ENCODE results near the gene RPS25.
"Not testable (repeated sequence)": the region's sequence is repeated elsewhere in the genome, so short reads cannot be mapped to it uniquely, and the experiment has no call there.

The RPS25 gene

GRCh38 chr11:118984825-118985224 lies 33.3 kb downstream of the RPS25 start:
- Histone ChIP-seq H2BK12ac (ENCODE audit: low read length) (no peak overlapping the region), H3K23ac (ENCODE audit: low read length) (no peak overlapping the region), H3K79me1 (ENCODE audit: low read length) (peaks cover 3% of the 10 kb centered on the region), H3K18ac (ENCODE audit: low read length) (no peak overlapping the region), H3K4me2 (ENCODE audit: low read length) (no peak overlapping the region), H2BK120ac (ENCODE audit: insufficient read depth, low read length, poor library complexity) (no peak overlapping the region), H3K79me2 (ENCODE audit: control insufficient read depth, insufficient read depth, low read length, poor library complexity) (no peaks in the 10 kb centered on the region), H2BK5ac (ENCODE audit: low read depth, low read length, poor library complexity) (no peak overlapping the region), H4K12ac (ENCODE audit: low read depth, low read length) (no peak overlapping the region), H2AFZ (ENCODE audit: insufficient read depth, low read length, poor library complexity) (no peak overlapping the region), H3K4me3 (ENCODE audit: low read depth, low read length) (no peak overlapping the region), H2AK5ac (ENCODE audit: low read length) (no peak overlapping the region), H3K9me3 (ENCODE audit: insufficient read depth, low read depth, low read length) (peaks cover 1% of the 10 kb centered on the region), H3K36me3 (ENCODE audit: control insufficient read depth in 1 of 2, insufficient read depth in 2 of 2, low read length in 2 of 2) (no peaks in the 10 kb centered on the region), H3K14ac (ENCODE audit: low read length) (no peak overlapping the region), H3K27ac (ENCODE audit: low read depth, low read length) (no peak overlapping the region), H4K8ac (ENCODE audit: low read depth, low read length) (no peak overlapping the region), H3K4ac (ENCODE audit: low read depth, low read length) (no peak overlapping the region), H3K9ac (ENCODE audit: low read length) (no peak overlapping the region), H3K27me3 (ENCODE audit: insufficient read depth, low read length) (no peaks in the 10 kb centered on the region), H4K91ac (ENCODE audit: low read depth, low read length) (no peak overlapping the region), H3K4me1 (ENCODE audit: control insufficient read depth in 1 of 2, insufficient read depth in 2 of 2, low read length in 2 of 2) (peaks cover 0 to 5% of the 10 kb centered on the region in 2 experiments)
- no peak for DNase-seq
- no CpG with 5 or more reads among the region's 2 CpGs for WGBS (ENCODE audit: extremely low coverage, insufficient coverage, insufficient read length)

GRCh38 chr11:118984337-118984736 lies 33.8 kb downstream of the RPS25 start:
- H4K12ac ChIP-seq (ENCODE audit: low read depth, low read length); H3K4ac ChIP-seq (ENCODE audit: low read depth, low read length); H3K79me2 ChIP-seq (ENCODE audit: control insufficient read depth, insufficient read depth, low read length, poor library complexity); H3K4me1 ChIP-seq (ENCODE audit: control insufficient read depth in 1 of 2, insufficient read depth in 2 of 2, low read length in 2 of 2); H4K91ac ChIP-seq (ENCODE audit: low read depth, low read length); H3K27me3 ChIP-seq (ENCODE audit: insufficient read depth, low read length); H2BK12ac ChIP-seq (ENCODE audit: low read length); H3K9ac ChIP-seq (ENCODE audit: low read length); H2BK120ac ChIP-seq (ENCODE audit: insufficient read depth, low read length, poor library complexity); H3K23ac ChIP-seq (ENCODE audit: low read length); H3K36me3 ChIP-seq (ENCODE audit: control insufficient read depth in 1 of 2, insufficient read depth in 2 of 2, low read length in 2 of 2); H3K9me3 ChIP-seq (ENCODE audit: insufficient read depth, low read depth, low read length); H4K8ac ChIP-seq (ENCODE audit: low read depth, low read length); H3K18ac ChIP-seq (ENCODE audit: low read length); H3K79me1 ChIP-seq (ENCODE audit: low read length); H3K4me3 ChIP-seq (ENCODE audit: low read depth, low read length); H2AK5ac ChIP-seq (ENCODE audit: low read length); H2BK5ac ChIP-seq (ENCODE audit: low read depth, low read length, poor library complexity); H3K4me2 ChIP-seq (ENCODE audit: low read length); H2AFZ ChIP-seq (ENCODE audit: insufficient read depth, low read length, poor library complexity); H3K27ac ChIP-seq (ENCODE audit: low read depth, low read length); DNase-seq; H3K14ac ChIP-seq (ENCODE audit: low read length): not testable (repeated sequence)
- WGBS (ENCODE audit: extremely low coverage, insufficient coverage, insufficient read length): no CpG with 5 or more reads among the region's 8 CpGs

- peaks cover 1% of the 10 kb centered on the region for H3K9me3 ChIP-seq (ENCODE audit: insufficient read depth, low read depth, low read length)
- no peaks in the 10 kb centered on the region for H3K79me2 ChIP-seq (ENCODE audit: control insufficient read depth, insufficient read depth, low read length, poor library complexity)
- H3K14ac ChIP-seq (ENCODE audit: low read length): no peak overlapping the region
- no peaks in the 10 kb centered on the region for H3K79me1 ChIP-seq (ENCODE audit: low read length)
- H4K91ac ChIP-seq (ENCODE audit: low read depth, low read length): no peak overlapping the region
- no peak overlapping the region for H3K4me3 ChIP-seq (ENCODE audit: low read depth, low read length)
- no peak overlapping the region for H2BK12ac ChIP-seq (ENCODE audit: low read length)
- no peaks in the 10 kb centered on the region for H3K36me3 ChIP-seq (ENCODE audit: control insufficient read depth in 1 of 2, insufficient read depth in 2 of 2, low read length in 2 of 2)
- no peak overlapping the region for H2AK5ac ChIP-seq (ENCODE audit: low read length)
- H2AFZ ChIP-seq (ENCODE audit: insufficient read depth, low read length, poor library complexity): no peak overlapping the region
- peak in 1 of 2 donors; percentile 48 for DNase-seq
- no peak overlapping the region for H3K18ac ChIP-seq (ENCODE audit: low read length)
- no peak overlapping the region for H3K9ac ChIP-seq (ENCODE audit: low read length)
- no peak overlapping the region for H3K27ac ChIP-seq (ENCODE audit: low read depth, low read length)
- no peak overlapping the region for H2BK120ac ChIP-seq (ENCODE audit: insufficient read depth, low read length, poor library complexity)
- no peak overlapping the region for H2BK5ac ChIP-seq (ENCODE audit: low read depth, low read length, poor library complexity)
- H3K23ac ChIP-seq (ENCODE audit: low read length): no peak overlapping the region
- H3K4me1 ChIP-seq (ENCODE audit: control insufficient read depth in 1 of 2, insufficient read depth in 2 of 2, low read length in 2 of 2): peaks cover 0 to 2% of the 10 kb centered on the region in 2 experiments
- no peak overlapping the region for H4K8ac ChIP-seq (ENCODE audit: low read depth, low read length)
- no peaks in the 10 kb centered on the region for H3K27me3 ChIP-seq (ENCODE audit: insufficient read depth, low read length)
- no peak overlapping the region for H4K12ac ChIP-seq (ENCODE audit: low read depth, low read length)
- WGBS (ENCODE audit: extremely low coverage, insufficient coverage, insufficient read length): no CpG with 5 or more reads among the region's 21 CpGs
- no peak overlapping the region for H3K4me2 ChIP-seq (ENCODE audit: low read length)
- no peak overlapping the region for H3K4ac ChIP-seq (ENCODE audit: low read depth, low read length)
These were observed 37.8 kb downstream of the RPS25 start for GRCh38 chr11:118980191-118980881.

- Histone ChIP-seq H3K23ac (ENCODE audit: low read length) (no peak overlapping the region), H3K14ac (ENCODE audit: low read length) (no peak overlapping the region), H4K91ac (ENCODE audit: low read depth, low read length) (no peak overlapping the region), H4K12ac (ENCODE audit: low read depth, low read length) (no peak overlapping the region), H3K9ac (ENCODE audit: low read length) (no peak overlapping the region), H3K4me2 (ENCODE audit: low read length) (no peak overlapping the region), H3K18ac (ENCODE audit: low read length) (no peak overlapping the region), H2AK5ac (ENCODE audit: low read length) (no peak overlapping the region), H3K4me1 (ENCODE audit: control insufficient read depth in 1 of 2, insufficient read depth in 2 of 2, low read length in 2 of 2) (peaks cover 0 to 2% of the 10 kb centered on the region in 2 experiments), H2BK12ac (ENCODE audit: low read length) (no peak overlapping the region), H3K9me3 (ENCODE audit: insufficient read depth, low read depth, low read length) (peaks cover 1% of the 10 kb centered on the region), H3K4ac (ENCODE audit: low read depth, low read length) (no peak overlapping the region), H3K79me2 (ENCODE audit: control insufficient read depth, insufficient read depth, low read length, poor library complexity) (no peaks in the 10 kb centered on the region), H2AFZ (ENCODE audit: insufficient read depth, low read length, poor library complexity) (no peak overlapping the region), H3K27me3 (ENCODE audit: insufficient read depth, low read length) (no peaks in the 10 kb centered on the region), H3K79me1 (ENCODE audit: low read length) (no peaks in the 10 kb centered on the region), H2BK5ac (ENCODE audit: low read depth, low read length, poor library complexity) (no peak overlapping the region), H3K36me3 (ENCODE audit: control insufficient read depth in 1 of 2, insufficient read depth in 2 of 2, low read length in 2 of 2) (no peaks in the 10 kb centered on the region), H4K8ac (ENCODE audit: low read depth, low read length) (no peak overlapping the region), H3K27ac (ENCODE audit: low read depth, low read length) (no peak overlapping the region), H2BK120ac (ENCODE audit: insufficient read depth, low read length, poor library complexity) (no peak overlapping the region), H3K4me3 (ENCODE audit: low read depth, low read length) (no peak overlapping the region)
- WGBS (ENCODE audit: extremely low coverage, insufficient coverage, insufficient read length): no CpG with 5 or more reads among the region's 9 CpGs
- no peak for DNase-seq
These were observed 38.7 kb downstream of the RPS25 start for GRCh38 chr11:118979434-118979833.
